Lung (tissue), 12 donors: ENCODE measurements around the gene GPR152. TPM values are rescaled to one million over a fixed set of nuclear protein-coding genes. Genes with fewer than 3 reads are reported as not detected.
A peak's percentile ranks its signal among the peaks of the same experiment; 100 is the strongest.

Experiments
- ATAC-seq: fragments of 200-7000 bp; cut with Tn5 transposase; one replicate; pipeline ENCODE4 v1.9.1; 2020; ENCODE audit warnings: moderate number of reproducible peaks; ENCODE audit not compliant: insufficient read depth, low FRiP score
- DNase-seq, 3 donors: peaks; one replicate each; pipeline ENCODE4 v3.0.0-alpha.2; 2013 to 2017
- H3K27ac ChIP-seq, 2 donors: one replicate each; pipeline ENCODE4 v1.5.1; 2013; ENCODE audit warnings: mild to moderate bottlenecking in 2 of 2, moderate library complexity in 2 of 2, control low read depth in 1 of 2, inconsistent platforms in 1 of 2, low read depth in 1 of 2, low read length in 1 of 2
- H3K27me3 ChIP-seq, 3 donors: one replicate each; pipeline ENCODE4 v1.5.1; 2013; ENCODE audit warnings: low read length in 2 of 3; ENCODE audit not compliant: control insufficient read depth in 3 of 3, insufficient read depth in 3 of 3
- H3K36me3 ChIP-seq, 4 donors: one replicate each; pipeline ENCODE4 v1.5.1; 2013; ENCODE audit warnings: low read length in 4 of 4, mild to moderate bottlenecking in 1 of 4, moderate library complexity in 1 of 4; ENCODE audit not compliant: control insufficient read depth in 4 of 4, insufficient read depth in 4 of 4
- H3K4me1 ChIP-seq, 5 donors: one replicate each; pipeline ENCODE4 v1.5.1; 2013; ENCODE audit warnings: low read length in 5 of 5, mild to moderate bottlenecking in 2 of 5, moderate library complexity in 1 of 5; ENCODE audit not compliant: control insufficient read depth in 5 of 5, insufficient read depth in 5 of 5
- H3K4me3 ChIP-seq: one replicate; pipeline ENCODE4 v1.5.1; 2013; ENCODE audit warnings: mild to moderate bottlenecking, control low read depth, moderate library complexity
- H3K9ac ChIP-seq, 2 donors: one replicate each; pipeline ENCODE4 v1.5.1; 2013; ENCODE audit warnings: low read length in 2 of 2, control low read depth in 1 of 2; ENCODE audit not compliant: insufficient read depth in 1 of 2
- H3K9me3 ChIP-seq, 4 donors: one replicate each; pipeline ENCODE4 v1.5.1; 2013; ENCODE audit warnings: low read length in 3 of 4, mild to moderate bottlenecking in 1 of 4, moderate library complexity in 1 of 4; ENCODE audit not compliant: control insufficient read depth in 4 of 4, insufficient read depth in 3 of 4
- CTCF ChIP-seq: IDR thresholded peaks from 2 replicates; pipeline ENCODE4 v1.5.1; 2012; ENCODE audit warnings: mild to moderate bottlenecking; ENCODE audit errors: control extremely low read depth, extremely low read depth
- WGBS, 2 donors: extraction: QIAGEN DNeasy Blood & Tissue Kit; methylation state at CpG; one replicate each; pipeline ENCODE4 v1.1.7; 2013; 5-methylcytosine and 5-hydroxymethylcytosine counted together
- polyA plus RNA-seq, 2 donors: library from polyadenylated mRNA; stranded (reverse); fragments of 200-250 nt; gene quantifications; one replicate each; pipeline ENCODE4 v1.2.1, GENCODE V29; 2013
- total RNA-seq, 2 donors: library from RNA; depleted of rRNA in 1 of 2; stranded (reverse); fragments of >200 nt in 1 of 2; gene quantifications; one replicate each; pipeline ENCODE4 v1.2.1, GENCODE V29; 2014 to 2021
- donor health status: control.
- donor health status: control.
- donor health status: Bipolar disorder and iron deficiency.
- donor health status: healthy.
- donor health status: DM: yes; HTN: yes; CAD: no.

GPR152 gene
- total and polyA plus RNA-seq, 4 donors, result 0.06 TPM; not detected in 3

- Histone ChIP-seq H3K27ac (no peak overlapping the region), H3K9ac (no peak overlapping the region), H3K36me3 (peaks cover 0 to 15% (median 0%) of the 10 kb centered on the region in 4 donors), H3K4me3 (no peak overlapping the region), H3K4me1 (peaks cover 0 to 7% (median 3%) of the 10 kb centered on the region in 5 donors), H3K9me3 (no peaks in the 10 kb centered on the region), H3K27me3 (no peaks in the 10 kb centered on the region)
- DNase-seq (no peak), ATAC-seq (no peak)
- no peak for TF ChIP-seq CTCF
- 86 to 89% methylated on average over 5 of the region's 5 CpGs for WGBS, 2 donors
These were observed 7.0 kb downstream of the GPR152 start for GRCh38 chr11:67445515-67445914.

DNA sequence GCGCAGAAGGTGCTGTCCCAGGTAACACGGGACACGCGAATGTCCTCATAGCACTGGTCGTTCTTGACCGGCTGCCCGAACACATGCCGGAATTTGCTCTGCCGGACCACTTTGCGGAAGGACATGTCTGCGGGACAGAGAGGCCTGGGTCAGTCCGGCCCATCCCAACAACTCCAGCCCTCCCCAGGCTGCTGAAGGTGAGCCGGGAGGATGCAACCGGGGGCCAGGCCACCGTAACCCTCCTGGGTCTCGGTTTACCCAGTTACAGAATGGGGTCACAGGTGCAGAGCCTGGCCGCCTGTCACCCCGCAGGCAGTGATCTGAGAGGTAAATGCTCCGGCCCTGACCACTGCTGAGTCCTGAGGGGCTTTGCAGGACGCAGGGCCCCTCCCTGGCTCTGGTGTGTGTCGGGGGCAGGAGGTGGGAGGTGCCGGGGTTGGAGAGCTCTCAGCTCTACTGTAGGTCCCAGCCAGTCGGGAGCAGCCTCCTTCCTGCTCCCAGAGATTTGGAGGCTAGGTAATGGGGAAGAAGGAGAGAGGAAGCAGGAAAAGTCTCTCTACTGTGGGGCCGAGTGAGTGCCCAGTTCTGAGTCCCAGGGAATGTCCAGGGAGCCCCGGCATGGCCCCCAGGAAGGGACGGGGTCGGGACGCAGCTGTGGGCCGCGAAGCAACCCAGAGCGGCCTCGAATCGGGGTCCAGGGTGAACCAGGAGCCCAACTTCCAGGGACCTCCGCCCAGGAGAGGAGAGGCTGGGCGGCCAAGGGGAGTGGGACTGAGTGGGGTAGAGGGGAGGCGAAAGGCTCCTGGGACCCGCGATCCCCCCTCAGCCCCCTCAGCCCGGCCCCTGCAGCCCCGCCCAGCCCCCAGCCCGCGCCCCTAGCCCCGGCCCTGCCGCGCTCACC lies 9.8 kb downstream of the GPR152 start:
- DNase-seq, result no peak
- H3K27me3 ChIP-seq, result no peaks in the 10 kb centered on the region
- H3K4me3 ChIP-seq, result peak overlapping the region; percentile 79
- H3K9ac ChIP-seq, result peak overlapping the region in 1 of 2 donors; percentile 39
- peak overlapping the region; percentile 86 to 95 for H3K27ac ChIP-seq
- ATAC-seq, result no peak
- peaks cover 0 to 36% (median 3%) of the 10 kb centered on the region in 4 donors for H3K36me3 ChIP-seq
- no peak for TF ChIP-seq CTCF
- H3K4me1 ChIP-seq, result peaks cover 0 to 7% (median 3%) of the 10 kb centered on the region in 5 donors
- no peaks in the 10 kb centered on the region for H3K9me3 ChIP-seq
- WGBS, 2 donors, result 38 to 59% methylated on average over 30 to 45 of the region's 45 CpGs

DNA sequence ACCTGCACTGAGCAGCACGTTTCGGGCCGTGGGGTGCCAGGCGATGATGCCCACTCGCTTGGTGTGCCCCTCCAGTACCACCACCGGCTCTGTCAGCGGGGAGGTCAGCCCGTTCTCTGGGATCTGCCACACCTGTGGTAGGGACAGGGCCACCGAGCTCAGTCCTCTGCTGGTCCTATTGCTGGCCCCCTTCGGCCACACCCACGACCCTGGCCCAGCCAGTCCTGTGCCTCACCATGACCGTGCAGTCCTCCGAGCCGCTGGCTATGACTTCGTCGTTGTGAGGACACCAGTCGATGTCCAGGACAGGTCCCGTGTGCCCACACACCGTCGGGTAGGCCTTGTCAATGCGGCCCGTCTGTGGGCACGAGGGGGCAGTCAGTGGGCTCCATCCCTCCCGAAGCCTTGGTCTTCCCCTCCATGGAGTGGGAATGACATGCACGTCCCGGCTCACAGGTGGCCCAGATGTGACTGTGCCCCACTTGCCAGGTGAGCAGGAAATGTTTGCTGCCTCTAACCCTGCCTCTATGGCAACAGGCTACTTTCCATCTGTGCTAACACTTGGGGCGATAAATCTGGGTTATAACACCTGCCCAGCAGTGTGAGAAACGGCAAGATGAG lies 10.7 kb downstream of the GPR152 start:
- no peak overlapping the region for H3K9ac ChIP-seq

More for the DNA sequence above, 10.7 kb downstream of the GPR152 start:
- Histone ChIP-seq H3K27me3 (no peaks in the 10 kb centered on the region), H3K4me1 (peaks cover 0 to 7% (median 3%) of the 10 kb centered on the region in 5 donors), H3K27ac (peak overlapping the region in 1 of 2 donors; percentile 33), H3K4me3 (no peak overlapping the region), H3K9me3 (no peaks in the 10 kb centered on the region), H3K36me3 (peaks cover 0 to 41% (median 3%) of the 10 kb centered on the region in 4 donors)
- TF ChIP-seq CTCF, result no peak
- ATAC-seq (no peak), DNase-seq (no peak)
- WGBS, 2 donors, result 85 to 87% methylated on average over 25 to 28 of the region's 28 CpGs
